GM18499 (cell line): ENCODE data around the gene AGAP5.

ENCODE experiments used
- ATAC-seq: cut with Tn5 transposase; IDR thresholded peaks from one replicate; pipeline ENCODE4 v1.9.1; 2021; ENCODE audit warnings: moderate number of reproducible peaks; ENCODE audit not compliant: insufficient read depth, unreplicated experiment

The AGAP5 gene

GRCh38 chr10:73634421-73634820 is 63.5 kb downstream of the AGAP5 start:
- no peak for ATAC-seq

GRCh38 chr10:73629165-73629564 is 68.7 kb downstream of the AGAP5 start:
- no peak for ATAC-seq

- no peak for ATAC-seq
These were observed 69.5 kb downstream of the AGAP5 start for GRCh38 chr10:73628405-73628804.

- no peak for ATAC-seq
These were observed 70.6 kb downstream of the AGAP5 start for GRCh38 chr10:73627300-73627699.

- ATAC-seq, result peak; percentile 91
These were observed 71.8 kb downstream of the AGAP5 start for GRCh38 chr10:73625884-73626752.

- peak; percentile 17 for ATAC-seq
These were observed 72.7 kb downstream of the AGAP5 start for GRCh38 chr10:73625004-73625883.
